Measurements from ENCODE around the gene OR56A5. TPM values are rescaled to one million over a fixed set of nuclear protein-coding genes. Genes with fewer than 3 reads are reported as not detected.

Gene OR56A5
- total and polyA plus RNA-seq, 2 donors (not counting 3 experiments of a cell fraction or from before 2014, with no cell fraction given): not detected

- H3K4me2 ChIP-seq (ENCODE audit: insufficient read depth, low read length): no peak overlapping the region
These were observed 38.5 kb downstream of the OR56A5 start for GRCh38 chr11:5929571-5930368.

More at GRCh38 chr11:5929571-5930368, 38.5 kb downstream of the OR56A5 start:
- H3K27me3 ChIP-seq (ENCODE audit: control insufficient read depth in 2 of 2, insufficient read depth in 2 of 2, low read length in 2 of 2): no peaks in the 10 kb centered on the region
- no TSS peak for BruUV-seq (replicated peaks)
- no peak overlapping the region for H3K4me3 ChIP-seq (replicated peaks in 1 of 3; ENCODE audit: insufficient read depth in 1 of 3, low read depth in 1 of 3, low read length in 3 of 3)
- no peaks in the 10 kb centered on the region for H3K36me3 ChIP-seq (ENCODE audit: control insufficient read depth in 2 of 2, extremely low read depth in 1 of 2, insufficient read depth in 2 of 2, low read length in 2 of 2)
- no peak overlapping the region for H2AFZ ChIP-seq (ENCODE audit: low read depth, low read length)
- ChIA-PET CTCF (no interaction called here), POLR2A (no interaction called here)
- H4K20me1 ChIP-seq (replicated peaks; ENCODE audit: control insufficient read depth, extremely low read depth, insufficient read depth, low read length): no peaks in the 10 kb centered on the region
- no peak for TF ChIP-seq FOS (IDR thresholded peaks at IDR 0.05; ENCODE audit: borderline replicate concordance, insufficient read depth, low read length)
- TF ChIP-seq MAX (IDR thresholded peaks at IDR 0.05; ENCODE audit: insufficient read depth, insufficient read length): no peak
- no peak for TF ChIP-seq JUN (IDR thresholded peaks at IDR 0.05; ENCODE audit: borderline replicate concordance, insufficient read depth, insufficient read length, low read depth)
- no peak for TF ChIP-seq CTCF (IDR thresholded peaks at IDR 0.05; ENCODE audit: extremely low read depth in 1 of 2, insufficient read depth in 1 of 2, low read depth in 1 of 2, low read length in 2 of 2)
- no peak for TF ChIP-seq MYC (IDR thresholded peaks at IDR 0.05; ENCODE audit: low read depth, low read length)
- TF ChIP-seq EZH2 (IDR thresholded peaks at IDR 0.05; ENCODE audit: borderline replicate concordance, low read depth, low read length, severe bottlenecking): no peak
- TF ChIP-seq POLR2A (IDR thresholded peaks at IDR 0.05; ENCODE audit: low read depth, low read length): no peak
- TF ChIP-seq POLR2AphosphoS5 (IDR thresholded peaks at IDR 0.05; ENCODE audit: insufficient read depth, low read depth, low read length): no peak
- no peak for TF ChIP-seq GATA2 (IDR thresholded peaks at IDR 0.05; ENCODE audit: insufficient read depth, insufficient read length, low read depth, low read length)
- no peaks in the 10 kb centered on the region for H3K79me2 ChIP-seq (ENCODE audit: control insufficient read depth, insufficient read depth, low read length)
- no peaks in the 10 kb centered on the region for H3K9me3 ChIP-seq (replicated peaks; ENCODE audit: control insufficient read depth, insufficient read depth, low read length)
- H3K9me1 ChIP-seq (replicated peaks; ENCODE audit: control insufficient read depth, extremely low read depth, insufficient read depth, low read length): no peaks in the 10 kb centered on the region
- no peak overlapping the region for H3K9ac ChIP-seq (replicated peaks; ENCODE audit: extremely low read depth, insufficient read depth, low read length)
- DNase-seq (ENCODE audit: low read depth, low spot score): no peak
- H3K4me1 ChIP-seq (ENCODE audit: control insufficient read depth, extremely low read depth, insufficient read depth, low read length): no peaks in the 10 kb centered on the region
- FAIRE-seq: no peak
- no peak overlapping the region for H3K27ac ChIP-seq (ENCODE audit: insufficient read depth, low read depth, low read length)
- intact Hi-C loops (cut with micrococcal nuclease): no loop called here
- dilution Hi-C loops (cut with MboI; ENCODE audit: extremely low pct_ligation_motif_present, low sequenced_read_pairs): no loop called here

Measured in endothelial cell of umbilical vein (primary cell).